Iris pigment epithelial cell (primary cell): ENCODE data around the gene LRP1.
A peak's percentile ranks its signal among the peaks of the same experiment; 100 is the strongest.

Source experiments
- DNase-seq: peaks from one replicate; pipeline ENCODE4 v3.0.0-alpha.2; 2011; ENCODE audit warnings: low read depth

The LRP1 gene

GRCh38 chr12:57134949-57135348, 6.7 kb downstream of the LRP1 start:
- DNase-seq, result no peak

GRCh38 chr12:57135527-57136326, 7.4 kb downstream of the LRP1 start:
- DNase-seq, result peak; percentile 34

GRCh38 chr12:57138526-57139272, 10.4 kb downstream of the LRP1 start:
- peak; percentile 45 for DNase-seq

- peak; percentile 76 for DNase-seq
Observed at GRCh38 chr12:57139796-57140649, 11.7 kb downstream of the LRP1 start.

DNA sequence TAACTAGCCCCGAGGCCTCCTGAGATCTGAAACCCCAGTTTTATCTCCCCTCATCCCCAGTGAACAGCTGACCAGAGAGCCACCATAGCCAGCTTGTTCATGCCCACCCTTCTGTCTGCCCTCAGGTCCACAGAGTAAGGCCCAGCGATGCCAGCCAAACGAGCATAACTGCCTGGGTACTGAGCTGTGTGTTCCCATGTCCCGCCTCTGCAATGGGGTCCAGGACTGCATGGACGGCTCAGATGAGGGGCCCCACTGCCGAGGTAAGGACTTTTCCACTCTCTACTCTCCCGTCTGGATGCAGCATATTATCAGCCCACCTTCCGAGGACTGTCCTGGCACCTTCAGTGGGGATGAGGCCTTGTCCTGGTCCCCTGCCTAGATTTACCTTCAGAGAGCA, 13.0 kb downstream of the LRP1 start:
- no peak for DNase-seq

DNA sequence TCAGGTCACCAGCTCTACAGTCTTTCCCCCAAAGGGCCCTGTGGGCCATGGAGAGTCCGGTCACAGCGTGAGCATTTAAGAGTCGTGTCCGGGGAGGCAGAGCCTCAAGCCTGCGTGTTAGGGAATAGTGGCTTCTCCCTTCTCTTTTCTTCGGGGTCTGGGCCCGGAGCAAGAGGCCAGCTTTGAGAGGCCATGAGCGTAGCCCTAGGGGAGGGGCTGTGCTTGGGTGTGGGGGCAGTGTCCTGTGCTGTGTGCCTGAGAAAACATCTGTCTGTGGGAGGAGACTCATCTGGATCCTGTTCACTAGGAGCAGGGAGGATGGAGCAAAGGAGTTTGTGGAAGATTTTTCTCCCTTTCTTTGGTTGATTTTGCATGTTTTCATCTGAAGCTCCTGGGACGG, 13.8 kb downstream of the LRP1 start:
- DNase-seq, result no peak

- no peak for DNase-seq
Observed at GRCh38 chr12:57142727-57143126, 14.4 kb downstream of the LRP1 start.

DNA sequence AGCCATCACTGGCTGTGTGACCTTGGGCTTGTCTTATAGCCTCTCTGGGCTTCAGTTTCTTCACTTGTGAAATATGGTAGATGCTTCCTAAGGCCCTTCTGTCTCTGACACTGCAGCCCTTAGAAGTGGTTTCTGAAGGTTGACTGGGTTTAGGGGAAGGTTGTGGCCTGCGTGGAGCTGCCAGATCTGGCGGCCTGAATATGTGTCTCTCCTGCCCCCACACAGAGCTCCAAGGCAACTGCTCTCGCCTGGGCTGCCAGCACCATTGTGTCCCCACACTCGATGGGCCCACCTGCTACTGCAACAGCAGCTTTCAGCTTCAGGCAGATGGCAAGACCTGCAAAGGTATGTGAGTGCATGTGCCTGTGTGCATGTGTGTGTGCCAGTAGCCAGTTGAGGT, 15.2 kb downstream of the LRP1 start:
- no peak for DNase-seq

GRCh38 chr12:57145460-57146059, 17.3 kb downstream of the LRP1 start:
- no peak for DNase-seq

DNA sequence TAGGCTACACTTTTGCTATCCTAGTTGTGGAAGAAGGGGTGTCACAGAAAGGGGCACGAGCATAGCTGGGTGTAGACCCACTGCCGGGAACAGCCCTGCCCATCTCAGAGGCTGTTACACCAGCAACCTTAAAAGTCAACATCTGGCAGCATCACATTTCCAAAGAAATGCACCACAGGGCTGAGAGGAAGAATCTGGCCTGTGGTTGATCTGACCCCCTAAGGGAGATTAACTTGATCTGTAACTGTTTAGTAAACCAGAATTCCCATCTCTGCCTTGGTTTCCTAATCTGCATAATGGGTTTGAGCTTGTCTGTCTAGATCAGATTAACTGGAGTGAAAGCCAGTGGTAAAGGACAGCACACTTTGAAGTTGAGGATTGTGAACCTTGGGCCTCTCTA, 17.8 kb downstream of the LRP1 start:
- no peak for DNase-seq

DNA sequence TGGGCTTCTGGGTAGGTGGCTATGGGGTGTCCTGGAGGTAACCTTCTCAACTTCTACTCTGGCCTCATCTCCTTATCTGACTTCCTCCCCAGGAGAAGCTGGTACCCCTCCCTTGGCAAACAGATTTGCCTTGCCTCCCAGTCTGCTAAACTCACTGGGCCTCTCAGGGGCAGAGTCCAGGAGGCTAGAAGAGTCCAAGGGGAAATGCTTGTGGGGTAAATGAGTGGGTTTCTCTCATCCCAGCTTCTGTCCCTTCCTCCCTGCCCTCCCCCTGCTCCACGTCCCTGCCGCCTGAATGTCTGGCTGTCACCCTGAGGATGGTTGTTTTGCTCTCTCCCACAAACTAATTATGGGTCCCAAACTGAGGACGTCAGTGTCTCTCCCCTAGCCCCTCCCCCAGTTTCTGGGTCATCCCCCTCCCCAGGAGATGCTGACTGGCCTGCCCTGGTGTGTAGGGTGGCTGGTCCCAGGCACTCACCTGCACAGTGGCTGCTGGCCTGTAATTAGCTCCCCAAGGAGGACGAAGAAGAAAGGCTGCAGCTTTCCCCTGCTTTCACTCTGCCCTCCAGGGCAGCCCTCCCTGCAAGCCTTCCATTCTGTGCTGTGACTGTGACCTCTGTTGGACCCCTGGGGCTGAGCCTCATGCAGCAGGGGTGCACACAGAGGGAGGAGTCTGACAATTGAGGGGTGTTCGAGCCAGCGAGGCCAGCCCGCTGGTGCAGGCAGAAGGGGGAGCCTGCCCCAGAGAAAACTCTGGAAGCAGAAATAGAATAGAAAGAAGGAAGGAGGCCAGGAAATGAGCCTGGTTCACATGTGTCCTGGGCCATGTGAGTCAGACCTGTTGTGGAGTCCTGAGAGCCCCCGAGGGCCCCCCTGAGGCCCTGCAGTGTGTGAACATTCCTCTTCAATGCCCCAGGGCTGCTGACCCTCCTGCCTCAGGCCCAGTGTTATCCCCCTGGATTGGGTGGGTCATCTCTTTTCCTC, 19.0 kb downstream of the LRP1 start, which contains the start of gene LRP1-AS:
Gene LRP1-AS, minus strand, starts transcription at position 659 of the 984 bp plus-strand sequence.
- peak; percentile 77 for DNase-seq

DNA sequence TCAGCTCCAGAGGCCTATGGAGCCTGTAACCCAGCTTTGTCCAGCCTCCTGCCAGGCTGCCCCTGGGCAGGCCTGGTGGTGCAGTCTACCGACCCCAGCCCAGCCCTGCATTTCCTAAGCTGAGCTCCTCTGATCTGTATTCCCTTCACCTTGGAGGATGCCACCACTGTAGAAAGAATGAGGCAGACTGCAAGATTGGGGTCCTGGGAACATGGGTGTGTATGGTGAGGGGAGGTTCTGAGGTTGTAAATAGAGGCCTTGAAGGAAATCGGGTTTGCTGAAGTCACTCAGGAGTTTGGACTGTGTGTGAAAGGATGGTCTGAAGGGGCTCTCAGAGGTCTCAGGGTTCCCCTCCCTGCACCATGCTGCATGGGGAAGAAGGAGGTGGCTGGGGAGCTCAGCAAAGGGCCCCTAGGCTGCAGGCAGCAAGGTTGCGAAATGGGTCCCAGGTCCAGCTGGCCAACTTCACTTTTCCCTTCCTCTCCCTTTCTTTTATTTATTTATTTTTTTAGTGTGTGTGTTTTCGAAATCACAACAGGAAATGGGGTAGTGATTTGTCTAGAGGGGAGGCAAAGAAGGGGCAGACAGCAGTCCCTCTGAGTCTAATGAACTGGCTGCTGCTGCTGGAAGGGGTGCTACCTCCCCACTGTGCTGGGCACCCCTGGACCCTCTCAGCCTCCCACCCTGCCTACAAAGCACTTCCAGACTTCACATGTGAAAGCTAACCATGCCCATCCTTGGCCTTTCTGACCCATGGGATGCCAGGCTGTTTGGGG, 20.4 kb downstream of the LRP1 start:
- DNase-seq, result peak; percentile 75

DNA sequence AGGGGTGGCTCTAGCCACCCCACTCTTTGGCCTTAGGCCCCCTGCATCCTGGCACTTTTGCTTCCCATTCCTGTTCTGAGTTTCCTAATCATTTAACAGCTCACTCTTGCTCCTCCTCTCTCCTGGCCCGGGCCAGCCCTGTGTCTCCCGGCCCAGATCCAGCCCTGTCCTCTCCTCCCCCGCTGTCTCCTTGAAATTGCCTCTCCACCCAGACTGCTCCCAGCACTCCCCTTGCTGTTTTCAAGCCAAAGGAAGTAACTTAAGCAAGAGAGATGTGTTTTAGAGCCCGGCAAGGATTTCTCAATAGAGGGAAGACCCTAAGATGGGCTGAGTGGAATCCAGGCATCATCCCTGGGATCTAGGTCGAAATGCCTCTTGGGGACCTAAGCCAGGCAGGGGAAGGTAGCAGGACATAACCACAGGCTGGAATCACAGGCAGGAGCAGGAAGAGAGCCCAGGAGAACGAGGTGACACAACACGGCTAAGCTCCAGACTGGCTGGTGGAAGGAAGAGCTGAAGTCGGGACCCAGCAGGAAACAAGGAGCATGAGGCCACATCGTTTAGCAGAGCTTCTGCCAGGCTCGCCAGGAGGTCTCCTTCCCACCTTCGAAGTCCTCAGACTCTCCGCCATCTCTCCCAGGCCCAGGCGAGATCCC, 21.1 kb downstream of the LRP1 start:
- peak; percentile 80 for DNase-seq

DNA sequence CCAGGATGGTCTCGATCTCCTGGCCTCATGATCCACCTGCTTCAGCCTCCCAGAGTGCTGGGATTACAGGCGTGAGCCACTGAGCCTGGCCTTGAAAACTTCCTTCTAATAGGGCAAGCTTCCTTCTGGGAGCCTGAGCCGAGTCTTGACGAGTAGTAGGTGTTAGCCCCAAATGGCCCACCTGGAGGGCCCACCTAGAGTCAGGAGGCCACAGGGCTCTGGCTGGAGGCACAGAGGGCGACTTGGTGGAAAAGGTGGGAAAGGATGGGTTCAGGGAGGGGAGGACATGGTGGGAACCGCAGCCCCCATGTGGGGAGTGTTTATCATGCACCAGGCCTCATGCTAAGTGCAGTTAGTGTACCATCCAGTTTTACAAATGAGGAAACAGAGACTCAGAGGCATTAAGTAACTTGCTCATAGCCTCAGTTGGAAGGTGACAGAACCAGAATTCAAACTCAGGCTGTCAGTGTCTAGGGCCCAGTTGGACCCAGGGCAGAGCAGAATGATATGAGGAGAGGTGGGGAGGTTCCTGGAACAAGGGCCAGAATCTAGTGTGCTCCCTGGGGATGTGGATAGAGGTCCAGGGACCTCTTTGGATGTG, 22.2 kb downstream of the LRP1 start:
- no peak for DNase-seq

- peak; percentile 69 for DNase-seq
Observed at GRCh38 chr12:57151741-57152630, 23.7 kb downstream of the LRP1 start.

DNA sequence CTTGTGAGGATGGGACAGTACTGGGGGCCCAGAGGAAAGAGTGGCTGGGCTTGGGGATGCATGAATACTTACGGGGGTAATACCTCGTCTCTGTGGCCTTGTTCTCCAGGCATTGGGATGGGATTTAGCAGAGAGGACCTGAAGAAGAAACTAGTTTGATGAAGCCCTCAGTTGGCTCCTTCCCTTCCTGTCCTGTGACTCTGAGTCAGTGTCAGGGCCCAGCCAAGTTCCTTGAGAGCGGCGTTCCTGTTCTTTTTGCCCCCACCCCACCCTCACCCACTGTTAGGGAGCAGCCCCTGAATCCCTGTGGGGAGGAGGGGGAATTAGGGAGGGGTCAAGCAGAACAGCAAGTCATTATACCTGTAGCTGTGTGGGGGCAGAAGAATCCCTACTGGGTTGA, 24.4 kb downstream of the LRP1 start:
- DNase-seq, result peak; percentile 72

- no peak for DNase-seq
Observed at GRCh38 chr12:57153415-57153997, 25.2 kb downstream of the LRP1 start.

GRCh38 chr12:57154076-57154475, 25.8 kb downstream of the LRP1 start:
- DNase-seq, result no peak
